LNCaP clone FGC (cell line): ENCODE results near the gene NOTCH2.

Source experiments
- DNase-seq: peaks from one replicate; pipeline ENCODE4 v3.0.0-alpha.2; 2011; ENCODE audit warnings: low read depth
- H3K4me3 ChIP-seq: 2 replicates; pipeline ENCODE4 v1.5.1; 2011; ENCODE audit warnings: mild to moderate bottlenecking, low read depth, low read length, control low read depth
- CTCF ChIP-seq: IDR thresholded peaks from 2 replicates; pipeline ENCODE4 v1.5.1; 2012; ENCODE audit warnings: mild to moderate bottlenecking; ENCODE audit not compliant: control insufficient read depth, insufficient read depth; ENCODE audit errors: extremely low read depth

Gene NOTCH2

GRCh38 chr1:119891386-119891785, 178.1 kb downstream of the NOTCH2 start:
- no peak for DNase-seq
- H3K4me3 ChIP-seq, result no peak overlapping the region
- TF ChIP-seq CTCF, result no peak

- DNase-seq, result no peak
- no peak for TF ChIP-seq CTCF
- H3K4me3 ChIP-seq, result no peak overlapping the region
Measured at GRCh38 chr1:119888476-119888875, 181.0 kb downstream of the NOTCH2 start.

- TF ChIP-seq CTCF, result no peak
- no peak for DNase-seq
- no peak overlapping the region for H3K4me3 ChIP-seq
Measured at GRCh38 chr1:119887427-119887826, 182.0 kb downstream of the NOTCH2 start.

- H3K4me3 ChIP-seq, result no peak overlapping the region
- peak; percentile 90 for TF ChIP-seq CTCF
- DNase-seq, result no peak
Measured at GRCh38 chr1:119885903-119886783, 183.3 kb downstream of the NOTCH2 start.

- TF ChIP-seq CTCF, result no peak
- H3K4me3 ChIP-seq, result no peak overlapping the region
- DNase-seq, result no peak
Measured at GRCh38 chr1:119884711-119885110, 184.8 kb downstream of the NOTCH2 start.

GRCh38 chr1:119883826-119884225, 185.6 kb downstream of the NOTCH2 start:
- H3K4me3 ChIP-seq, result no peak overlapping the region
- DNase-seq, result no peak
- no peak for TF ChIP-seq CTCF
